NCI-H82 treated with DMSO at 0.1 percent for 48 hours (cell line): ENCODE measurements around the gene SHMT2.

ENCODE experiments used
- DNase-seq: peaks from one replicate; lab custom pipeline; 2025; ENCODE audit not compliant: unreplicated experiment; lab: John Stamatoyannopoulos, UW

Gene SHMT2

GRCh38 chr12:57229634-57230380, at the start of gene SHMT2:
SHMT2 (plus strand) TSS chr12:57229711; CDS start chr12:57229779, 68 bp downstream.
- DNase-seq: peak; percentile 95

DNA sequence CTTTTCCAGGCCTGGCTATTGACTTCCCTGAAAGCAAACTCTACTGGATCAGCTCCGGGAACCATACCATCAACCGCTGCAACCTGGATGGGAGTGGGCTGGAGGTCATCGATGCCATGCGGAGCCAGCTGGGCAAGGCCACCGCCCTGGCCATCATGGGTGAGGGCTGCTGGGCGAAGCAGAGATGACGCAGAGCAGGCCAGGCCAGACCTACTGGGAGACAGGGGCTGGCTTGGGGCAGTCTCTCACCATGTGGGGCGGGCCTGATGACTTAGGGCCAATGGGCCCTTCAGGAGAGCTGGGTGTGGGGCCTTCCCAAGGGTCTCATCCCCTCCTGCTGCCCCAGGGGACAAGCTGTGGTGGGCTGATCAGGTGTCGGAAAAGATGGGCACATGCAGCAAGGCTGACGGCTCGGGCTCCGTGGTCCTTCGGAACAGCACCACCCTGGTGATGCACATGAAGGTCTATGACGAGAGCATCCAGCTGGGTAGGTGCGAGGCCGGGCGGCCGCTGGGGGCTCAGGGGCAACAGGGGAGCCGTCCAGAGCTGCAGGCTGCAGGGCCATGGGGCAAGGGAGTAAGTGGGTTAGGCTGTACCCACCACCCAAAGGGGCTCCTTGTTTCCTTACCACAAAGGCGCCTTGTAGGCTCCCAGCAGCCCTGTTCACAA, 49.1 kb upstream of the SHMT2 start:
- DNase-seq: no peak

DNA sequence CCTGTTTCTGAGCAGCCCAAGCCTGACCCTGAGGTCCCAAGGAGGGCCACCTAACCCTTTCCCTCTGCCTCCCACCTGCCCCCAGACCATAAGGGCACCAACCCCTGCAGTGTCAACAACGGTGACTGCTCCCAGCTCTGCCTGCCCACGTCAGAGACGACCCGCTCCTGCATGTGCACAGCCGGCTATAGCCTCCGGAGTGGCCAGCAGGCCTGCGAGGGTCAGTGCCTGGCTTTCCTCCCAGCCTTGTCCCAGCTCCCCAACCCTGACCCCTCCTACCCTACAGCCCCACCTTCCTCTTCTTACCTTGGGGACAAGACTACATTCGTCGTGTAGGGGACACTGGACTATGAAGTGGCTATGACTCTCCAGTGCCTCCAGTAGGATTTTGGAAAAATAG, 48.4 kb upstream of the SHMT2 start:
- no peak for DNase-seq

GRCh38 chr12:57181561-57182155, 47.9 kb upstream of the SHMT2 start:
- DNase-seq: no peak

DNA sequence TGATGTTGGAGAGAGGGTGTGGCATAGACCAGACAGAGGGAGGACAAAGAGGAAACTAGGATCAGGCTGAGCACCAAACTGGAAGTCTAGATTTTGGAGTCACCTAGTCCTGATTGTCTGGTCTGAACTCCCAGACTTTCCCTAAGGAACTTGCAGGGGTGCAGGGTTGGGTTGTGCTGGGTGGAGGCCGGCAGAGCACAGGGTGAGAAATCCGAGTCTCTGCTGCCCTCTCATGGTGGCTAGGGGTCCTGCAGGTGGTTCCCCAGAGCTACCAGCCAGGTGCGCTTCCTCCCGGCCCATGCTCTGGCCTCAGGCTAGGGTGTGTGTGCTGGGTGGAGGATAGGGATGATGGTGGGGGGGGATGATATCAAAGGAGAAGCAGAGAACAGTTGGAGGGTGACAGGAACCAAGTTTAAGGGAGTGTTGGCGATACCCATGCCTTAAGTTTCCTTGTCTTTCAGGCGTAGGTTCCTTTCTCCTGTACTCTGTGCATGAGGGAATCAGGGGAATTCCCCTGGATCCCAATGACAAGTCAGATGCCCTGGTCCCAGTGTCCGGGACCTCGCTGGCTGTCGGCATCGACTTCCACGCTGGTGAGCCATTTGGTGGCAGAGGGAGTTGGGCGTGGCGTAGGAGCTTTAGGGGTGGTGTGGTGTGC, 46.5 kb upstream of the SHMT2 start:
- peak; percentile 37 for DNase-seq

DNA sequence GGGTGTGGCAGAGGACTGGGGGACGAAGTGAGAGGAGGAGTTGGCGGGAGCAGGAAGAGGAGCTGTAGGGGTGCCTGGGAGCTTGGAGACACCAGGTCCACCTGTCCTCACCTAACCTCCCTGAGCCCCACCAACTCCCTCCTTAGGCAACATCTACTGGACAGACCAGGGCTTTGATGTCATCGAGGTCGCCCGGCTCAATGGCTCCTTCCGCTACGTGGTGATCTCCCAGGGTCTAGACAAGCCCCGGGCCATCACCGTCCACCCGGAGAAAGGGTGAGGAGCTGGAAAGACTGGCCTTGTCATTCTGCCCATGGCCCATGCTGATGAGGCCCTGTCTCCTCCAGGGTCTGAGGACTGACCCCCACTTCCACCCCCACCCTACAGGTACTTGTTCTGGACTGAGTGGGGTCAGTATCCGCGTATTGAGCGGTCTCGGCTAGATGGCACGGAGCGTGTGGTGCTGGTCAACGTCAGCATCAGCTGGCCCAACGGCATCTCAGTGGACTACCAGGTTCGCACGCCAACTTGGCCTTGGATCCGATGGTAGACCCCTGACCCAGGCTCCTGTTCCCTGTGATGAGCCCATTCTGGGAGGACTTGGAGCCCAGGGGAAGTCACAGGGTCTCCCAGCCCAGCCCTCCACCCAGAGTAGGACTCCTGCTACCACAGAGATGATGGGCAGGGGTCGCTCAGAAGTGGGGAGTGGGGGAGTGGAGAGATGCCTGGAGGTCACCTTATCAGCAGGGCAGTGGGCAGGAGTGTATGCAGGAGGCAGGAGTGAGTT, 45.4 kb upstream of the SHMT2 start:
- no peak for DNase-seq

DNA sequence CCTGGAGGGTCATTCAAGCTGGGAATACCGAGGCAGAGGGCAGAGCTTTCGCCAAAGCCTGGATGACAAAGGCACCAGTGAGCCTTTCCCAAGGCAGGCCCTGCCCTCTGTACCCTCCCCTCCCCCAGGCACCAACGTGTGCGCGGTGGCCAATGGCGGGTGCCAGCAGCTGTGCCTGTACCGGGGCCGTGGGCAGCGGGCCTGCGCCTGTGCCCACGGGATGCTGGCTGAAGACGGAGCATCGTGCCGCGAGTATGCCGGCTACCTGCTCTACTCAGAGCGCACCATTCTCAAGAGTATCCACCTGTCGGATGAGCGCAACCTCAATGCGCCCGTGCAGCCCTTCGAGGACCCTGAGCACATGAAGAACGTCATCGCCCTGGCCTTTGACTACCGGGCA, 44.1 kb upstream of the SHMT2 start:
- DNase-seq: no peak

- DNase-seq: no peak
Measured at GRCh38 chr12:57185906-57186508, 43.5 kb upstream of the SHMT2 start.

DNA sequence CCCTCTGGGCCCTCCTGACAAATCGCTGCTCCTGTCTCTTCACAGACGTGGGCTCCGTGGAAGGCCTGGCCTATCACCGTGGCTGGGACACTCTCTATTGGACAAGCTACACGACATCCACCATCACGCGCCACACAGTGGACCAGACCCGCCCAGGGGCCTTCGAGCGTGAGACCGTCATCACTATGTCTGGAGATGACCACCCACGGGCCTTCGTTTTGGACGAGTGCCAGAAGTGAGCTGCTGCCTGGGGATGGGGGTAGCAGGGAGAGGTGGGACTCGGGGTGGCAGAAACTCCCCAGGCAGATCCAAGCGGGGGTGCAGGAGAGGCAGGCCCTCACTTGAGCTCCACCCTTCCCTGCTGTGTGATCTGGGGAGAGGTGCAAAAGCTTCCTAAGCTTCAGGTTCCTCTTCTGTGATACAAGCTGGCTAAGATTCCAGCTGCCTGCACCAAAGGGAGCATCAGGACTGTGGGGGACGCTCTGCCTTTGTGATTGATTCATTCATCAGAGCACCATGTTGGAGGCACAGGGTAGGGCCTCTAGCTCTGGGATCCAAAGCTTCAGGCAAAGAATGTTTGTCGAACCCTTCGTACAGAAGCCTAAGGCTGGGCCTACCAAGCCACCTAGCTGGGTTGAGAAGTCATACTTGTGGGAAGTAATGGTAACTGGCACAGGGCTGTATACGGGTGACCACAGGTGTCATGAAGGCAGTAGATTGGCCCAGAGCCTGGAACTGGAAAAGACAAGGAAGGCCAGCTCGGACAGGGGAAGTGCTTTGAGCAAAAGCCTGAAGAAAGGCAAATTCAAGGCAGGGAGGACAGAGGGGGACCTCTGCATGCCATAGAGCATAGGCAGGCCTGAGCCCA, 42.1 kb upstream of the SHMT2 start:
- DNase-seq: no peak

DNA sequence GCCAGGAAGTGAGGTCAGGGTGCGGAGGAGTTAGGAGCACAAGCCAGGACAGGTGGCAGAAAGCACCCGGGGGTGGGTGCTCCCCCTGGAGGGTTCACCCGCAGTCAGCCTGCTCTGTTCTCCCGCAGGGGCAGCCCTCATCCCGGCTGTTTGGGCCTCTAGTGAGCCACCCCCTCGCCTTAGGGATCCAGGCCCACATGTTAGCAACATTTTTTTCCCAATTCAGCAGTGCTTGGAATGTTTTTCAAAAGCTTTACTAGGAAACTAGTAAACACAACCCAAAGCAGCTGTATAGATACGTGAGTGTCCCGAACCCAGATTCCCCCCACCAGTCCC, 41.5 kb upstream of the SHMT2 start:
- no peak for DNase-seq

GRCh38 chr12:57190037-57190436, 39.5 kb upstream of the SHMT2 start:
- DNase-seq: no peak

DNA sequence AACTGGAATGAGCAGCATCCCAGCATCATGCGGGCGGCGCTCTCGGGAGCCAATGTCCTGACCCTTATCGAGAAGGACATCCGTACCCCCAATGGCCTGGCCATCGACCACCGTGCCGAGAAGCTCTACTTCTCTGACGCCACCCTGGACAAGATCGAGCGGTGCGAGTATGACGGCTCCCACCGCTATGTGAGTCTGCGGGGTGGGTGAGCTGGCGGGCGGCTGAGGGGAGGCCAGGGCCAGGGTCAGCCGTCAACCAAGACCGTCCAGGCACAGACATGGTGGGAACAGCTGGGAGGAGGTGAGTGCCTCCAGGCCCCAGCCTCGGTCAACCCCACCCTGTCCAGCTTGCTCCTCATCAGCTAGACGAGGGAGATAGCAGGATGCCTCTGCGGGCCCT, 38.7 kb upstream of the SHMT2 start:
- DNase-seq: no peak

- DNase-seq: no peak
Measured at GRCh38 chr12:57191410-57191809, 38.1 kb upstream of the SHMT2 start.

DNA sequence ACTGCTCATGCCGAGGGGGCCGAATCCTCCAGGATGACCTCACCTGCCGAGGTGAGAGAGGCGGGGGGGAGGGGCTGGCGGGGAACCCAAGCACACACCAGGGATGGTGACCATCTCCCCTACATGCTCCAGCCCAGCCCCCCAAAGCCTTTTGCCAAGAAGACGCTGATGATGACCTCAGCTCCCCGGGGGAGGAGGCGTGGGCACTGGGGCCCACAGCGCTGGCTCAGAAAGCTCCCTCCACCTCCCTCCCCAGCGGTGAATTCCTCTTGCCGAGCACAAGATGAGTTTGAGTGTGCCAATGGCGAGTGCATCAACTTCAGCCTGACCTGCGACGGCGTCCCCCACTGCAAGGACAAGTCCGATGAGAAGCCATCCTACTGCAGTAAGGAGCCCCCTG, 36.6 kb upstream of the SHMT2 start:
- no peak for DNase-seq

GRCh38 chr12:57193706-57194245, 35.7 kb upstream of the SHMT2 start:
- no peak for DNase-seq

- DNase-seq: no peak
Measured at GRCh38 chr12:57194253-57194652, 35.3 kb upstream of the SHMT2 start.

DNA sequence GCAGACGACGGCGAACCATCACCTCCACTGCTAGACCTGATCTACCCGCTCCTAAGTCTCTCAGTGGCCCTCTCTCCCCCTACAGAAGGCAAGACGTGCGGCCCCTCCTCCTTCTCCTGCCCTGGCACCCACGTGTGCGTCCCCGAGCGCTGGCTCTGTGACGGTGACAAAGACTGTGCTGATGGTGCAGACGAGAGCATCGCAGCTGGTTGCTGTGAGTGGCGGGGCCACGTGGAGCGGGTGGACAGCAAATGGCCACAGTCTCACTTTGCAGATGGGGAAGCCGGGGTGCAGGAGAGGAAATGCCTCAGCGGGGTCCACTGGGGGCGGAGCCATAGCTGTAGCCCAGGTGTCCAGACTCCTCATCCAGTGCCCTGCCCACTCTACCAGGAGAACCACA, 34.3 kb upstream of the SHMT2 start:
- DNase-seq: no peak

DNA sequence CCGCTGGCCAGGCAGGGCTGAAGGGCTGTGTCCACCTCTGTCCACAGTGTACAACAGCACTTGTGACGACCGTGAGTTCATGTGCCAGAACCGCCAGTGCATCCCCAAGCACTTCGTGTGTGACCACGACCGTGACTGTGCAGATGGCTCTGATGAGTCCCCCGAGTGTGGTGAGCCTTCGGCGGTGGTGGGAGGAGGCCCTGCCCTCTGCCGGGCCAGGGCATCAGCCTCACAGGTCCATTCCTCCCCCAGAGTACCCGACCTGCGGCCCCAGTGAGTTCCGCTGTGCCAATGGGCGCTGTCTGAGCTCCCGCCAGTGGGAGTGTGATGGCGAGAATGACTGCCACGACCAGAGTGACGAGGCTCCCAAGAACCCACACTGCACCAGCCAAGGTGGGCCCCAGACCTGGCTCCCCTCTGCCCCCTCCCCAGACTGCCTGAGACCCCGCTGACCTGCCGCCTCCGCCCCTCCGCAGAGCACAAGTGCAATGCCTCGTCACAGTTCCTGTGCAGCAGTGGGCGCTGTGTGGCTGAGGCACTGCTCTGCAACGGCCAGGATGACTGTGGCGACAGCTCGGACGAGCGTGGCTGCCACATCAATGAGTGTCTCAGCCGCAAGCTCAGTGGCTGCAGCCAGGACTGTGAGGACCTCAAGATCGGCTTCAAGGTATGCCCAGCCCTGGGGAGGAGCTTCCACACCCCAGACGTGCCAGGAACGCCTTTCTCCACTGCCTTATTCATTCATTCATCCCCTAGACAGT, 33.7 kb upstream of the SHMT2 start:
- DNase-seq: no peak

GRCh38 chr12:57196439-57196838, 33.1 kb upstream of the SHMT2 start:
- no peak for DNase-seq
